ENCODE measurements around the gene TEX36.

Gene TEX36

DNA sequence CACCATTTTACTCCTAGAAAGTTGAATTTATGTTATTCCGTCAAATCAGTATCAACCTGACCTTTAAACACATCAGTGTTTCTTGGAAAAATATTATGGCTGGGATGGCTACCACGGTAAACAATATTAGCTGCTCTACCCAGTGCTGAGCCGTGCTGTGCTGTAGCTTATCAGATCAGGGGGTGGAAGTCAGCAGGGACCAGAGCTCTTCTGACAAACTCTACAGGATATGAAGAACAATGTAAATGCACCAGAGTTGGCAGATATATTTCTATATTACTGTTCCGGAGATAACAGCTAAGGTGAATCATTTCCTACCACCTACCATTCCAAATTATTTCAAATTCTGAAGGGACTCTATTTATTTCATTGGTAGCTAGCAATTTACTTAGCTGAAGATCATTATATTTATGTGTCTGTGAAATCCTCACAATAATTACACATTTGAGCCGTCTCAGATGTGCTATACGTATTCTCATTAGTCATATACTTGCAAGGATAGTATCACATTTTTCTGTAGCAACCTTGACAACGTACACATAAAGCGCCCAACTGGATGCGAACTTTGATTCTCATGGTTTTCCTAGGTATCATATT is 76.5 kb downstream of the TEX36 start:
- H3K27me3 ChIP-seq (ENCODE audit: control insufficient read depth in 1 of 2, insufficient read depth in 2 of 2, low read length in 2 of 2), result no peaks in the 10 kb centered on the region
- H3K4me3 ChIP-seq (ENCODE audit: low read depth in 1 of 2, low read length in 2 of 2), result no peak overlapping the region
- no peaks in the 10 kb centered on the region for H3K36me3 ChIP-seq (ENCODE audit: insufficient read depth, low read length)
- no peak overlapping the region for H3K27ac ChIP-seq (ENCODE audit: low read depth, low read length)
- H3K4me1 ChIP-seq (ENCODE audit: insufficient read depth, low read length), result no peaks in the 10 kb centered on the region
- H3K9ac ChIP-seq (ENCODE audit: low read length), result no peak overlapping the region
- no peaks in the 10 kb centered on the region for H3K9me3 ChIP-seq (ENCODE audit: low read length)
